GM12864 (cell line): ENCODE results near the gene SREBF1.

Experiments
- DNase-seq: peaks from one replicate; pipeline ENCODE4 v3.0.0-alpha.2; 2011; ENCODE audit warnings: low read depth
- H3K4me3 ChIP-seq: 2 replicates; pipeline ENCODE4 v1.5.1; 2011; ENCODE audit warnings: mild to moderate bottlenecking, low read depth, low read length, control low read depth
- CTCF ChIP-seq: IDR thresholded peaks from 2 replicates; pipeline ENCODE4 v1.5.1; 2011; ENCODE audit warnings: low read depth, mild to moderate bottlenecking, moderate library complexity, low read length, control low read depth, inconsistent platforms; ENCODE audit errors: missing control alignments

The SREBF1 gene

GRCh38 chr17:17824783-17825614 is 11.8 kb downstream of the SREBF1 start:
- DNase-seq: no peak
- no peak overlapping the region for H3K4me3 ChIP-seq
- TF ChIP-seq CTCF: no peak

GRCh38 chr17:17824119-17824782 is 12.5 kb downstream of the SREBF1 start:
- no peak for DNase-seq
- peak overlapping the region; percentile 34 for H3K4me3 ChIP-seq
- TF ChIP-seq CTCF: no peak

- no peak for DNase-seq
- no peak for TF ChIP-seq CTCF
- H3K4me3 ChIP-seq: peak overlapping the region; percentile 59
These were observed 13.2 kb downstream of the SREBF1 start for GRCh38 chr17:17823433-17824118.

GRCh38 chr17:17822616-17823015 is 14.2 kb downstream of the SREBF1 start:
- peak overlapping the region; percentile 59 for H3K4me3 ChIP-seq
- no peak for DNase-seq
- TF ChIP-seq CTCF: no peak

- H3K4me3 ChIP-seq: peak overlapping the region; percentile 59
- no peak for DNase-seq
- no peak for TF ChIP-seq CTCF
These were observed 14.6 kb downstream of the SREBF1 start for GRCh38 chr17:17822189-17822588.

GRCh38 chr17:17820463-17821158 is 16.2 kb downstream of the SREBF1 start:
- no peak for DNase-seq
- H3K4me3 ChIP-seq: no peak overlapping the region
- no peak for TF ChIP-seq CTCF
